ENCODE results near the gene RGS14.
"Not testable (repeated sequence)": the region's sequence is repeated elsewhere in the genome, so short reads cannot be mapped to it uniquely, and the experiment has no call there.

The RGS14 gene

DNA sequence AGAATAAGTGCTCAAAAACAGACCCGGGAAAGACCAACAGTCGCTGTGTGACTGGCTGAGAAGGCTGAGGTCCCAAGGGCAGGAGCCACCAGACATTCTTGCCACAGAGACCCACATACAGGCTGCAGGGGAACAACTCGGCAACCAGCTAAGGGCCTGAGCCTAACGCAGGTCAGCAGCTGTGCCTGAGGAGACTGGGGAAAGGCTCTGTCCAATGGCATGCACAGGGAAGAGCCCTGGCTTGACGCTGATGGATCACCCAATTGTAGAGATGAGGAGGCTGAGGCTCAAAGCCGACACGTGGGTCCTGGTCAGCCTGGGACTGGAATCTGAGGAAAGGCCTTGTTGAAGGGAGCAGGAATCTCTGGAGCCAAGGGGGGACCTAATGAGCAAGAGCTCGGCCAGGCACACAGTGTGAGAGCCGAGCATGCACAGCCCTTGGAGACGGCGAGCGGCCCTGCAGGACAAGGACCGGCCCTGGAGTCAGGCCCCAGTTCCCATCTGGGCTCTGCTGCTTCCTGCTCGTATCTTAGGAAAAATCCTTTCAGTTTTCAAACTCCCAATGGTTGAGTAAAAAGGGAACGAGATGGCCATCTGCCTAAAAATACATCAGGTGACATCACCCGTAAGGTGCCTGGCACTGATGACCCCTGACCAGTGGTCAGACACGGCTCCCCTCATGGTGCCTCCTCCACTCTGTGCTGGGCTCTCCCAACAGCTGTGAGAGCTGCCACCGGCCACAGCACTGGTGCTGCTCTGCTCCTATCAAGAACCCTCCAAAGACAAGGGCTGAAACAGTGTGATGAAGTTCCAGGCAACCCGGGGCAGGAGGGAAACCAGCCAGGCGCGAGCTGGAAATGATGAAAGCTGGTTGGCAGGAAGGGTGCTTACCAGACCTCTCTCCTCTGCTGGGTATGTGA, 22.7 kb upstream of the RGS14 start:
- ATAC-seq (no peak), DNase-seq (no peak)
- Mint-ChIP-seq H3K4me3 (no peak overlapping the region), H3K27me3 (no peaks in the 10 kb centered on the region), H3K9me3 (no peaks in the 10 kb centered on the region), H3K4me1 (peaks cover 14% of the 10 kb centered on the region), H3K36me3 (ENCODE audit: low read depth) (peaks cover 34% of the 10 kb centered on the region), H3K27ac (no peak overlapping the region)

DNA sequence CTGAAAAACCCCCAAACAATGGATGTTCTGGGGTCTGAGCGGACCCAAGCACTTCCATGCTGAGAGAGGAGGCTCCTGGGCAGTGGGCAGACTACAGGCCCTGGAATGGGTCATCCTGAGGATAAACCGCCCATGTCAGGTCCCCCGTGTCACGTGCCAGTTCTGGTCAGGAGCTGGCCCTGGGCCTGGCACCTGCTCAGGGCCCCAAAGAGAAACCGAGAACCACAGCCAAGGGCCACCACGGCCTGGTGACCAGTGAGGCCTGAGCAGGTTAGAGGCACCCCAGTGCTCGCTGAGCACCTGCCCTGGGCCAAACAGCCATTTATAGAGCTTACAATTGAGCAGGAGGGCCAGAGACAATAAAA, 22.0 kb upstream of the RGS14 start:
- ATAC-seq, result no peak
- DNase-seq, result no peak
- peaks cover 13% of the 10 kb centered on the region for H3K4me1 Mint-ChIP-seq
- H3K9me3 Mint-ChIP-seq, result no peaks in the 10 kb centered on the region
- H3K27me3 Mint-ChIP-seq, result no peaks in the 10 kb centered on the region
- no peak overlapping the region for H3K4me3 Mint-ChIP-seq
- H3K36me3 Mint-ChIP-seq (ENCODE audit: low read depth), result peaks cover 36% of the 10 kb centered on the region
- no peak overlapping the region for H3K27ac Mint-ChIP-seq

DNA sequence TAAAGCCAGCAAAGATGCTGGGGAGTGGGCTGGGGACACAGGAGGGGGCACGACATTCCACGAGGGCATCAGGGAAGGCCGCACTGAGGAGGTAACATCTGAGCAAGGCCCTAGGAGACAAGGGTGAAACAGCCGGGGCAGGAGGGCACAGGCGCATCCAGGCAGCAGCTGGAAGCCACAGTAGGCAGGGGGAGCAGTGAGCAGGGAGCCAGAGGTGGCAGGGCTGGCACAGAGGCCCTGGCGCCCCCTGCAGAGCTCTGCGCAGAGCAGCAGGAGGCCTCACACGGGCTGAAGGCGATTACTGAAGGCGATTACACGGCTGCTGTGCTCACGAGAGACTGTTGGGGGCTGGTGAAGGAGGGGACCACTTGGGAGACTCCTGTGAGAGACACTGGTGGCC, 21.6 kb upstream of the RGS14 start:
- peaks cover 13% of the 10 kb centered on the region for H3K4me1 Mint-ChIP-seq
- DNase-seq (peak; percentile 34), ATAC-seq (peak; percentile 70)
- H3K27me3 Mint-ChIP-seq, result no peaks in the 10 kb centered on the region
- no peak overlapping the region for H3K4me3 Mint-ChIP-seq
- no peaks in the 10 kb centered on the region for H3K9me3 Mint-ChIP-seq
- no peak overlapping the region for H3K27ac Mint-ChIP-seq
- peaks cover 36% of the 10 kb centered on the region for H3K36me3 Mint-ChIP-seq (ENCODE audit: low read depth)

DNA sequence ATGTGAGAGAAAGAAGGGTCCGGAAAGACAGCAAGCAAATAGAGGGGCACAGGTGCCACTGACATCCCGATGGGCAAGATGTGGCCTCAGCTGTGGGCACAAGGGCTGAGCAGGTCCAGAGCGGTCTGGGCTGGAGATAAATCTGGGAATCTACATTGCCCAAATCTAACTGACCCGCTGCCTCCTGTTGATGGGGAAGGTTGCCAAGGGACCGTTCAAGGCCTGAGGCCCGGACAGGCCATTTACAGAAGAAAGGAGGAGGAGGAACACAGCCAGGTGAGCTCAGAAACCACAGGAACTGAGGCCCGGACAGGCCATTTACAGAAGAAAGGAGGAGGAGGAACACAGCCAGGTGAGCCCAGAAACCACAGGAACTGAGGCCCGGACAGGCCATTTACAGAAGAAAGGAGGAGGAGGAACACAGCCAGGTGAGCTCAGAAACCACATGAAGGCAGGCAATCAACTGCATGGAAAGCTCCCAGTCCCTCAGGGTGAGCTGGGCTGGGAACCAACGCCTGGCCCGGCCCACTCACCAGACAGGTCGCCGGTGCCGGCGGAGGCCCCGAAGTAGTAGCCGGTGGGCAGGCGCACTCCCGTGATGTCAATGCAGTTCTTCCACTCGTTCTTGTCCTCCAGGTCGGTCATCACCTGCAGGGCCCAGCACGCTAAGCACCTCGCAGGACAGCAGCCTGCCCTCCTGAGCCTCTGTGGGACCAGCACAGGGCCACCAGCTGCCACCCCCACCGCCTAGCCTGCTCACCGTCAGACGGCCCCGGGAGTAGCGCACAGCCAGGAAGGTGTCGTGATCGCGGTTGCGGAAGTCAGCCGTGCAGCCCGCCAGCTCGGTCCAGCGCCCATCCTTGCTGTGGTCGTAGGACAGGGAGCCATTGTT, 20.9 kb upstream of the RGS14 start:
- no peak overlapping the region for H3K27ac Mint-ChIP-seq
- ATAC-seq (no peak), DNase-seq (no peak)
- H3K4me3 Mint-ChIP-seq, result no peak overlapping the region
- H3K36me3 Mint-ChIP-seq (ENCODE audit: low read depth), result peaks cover 41% of the 10 kb centered on the region
- H3K9me3 Mint-ChIP-seq, result no peaks in the 10 kb centered on the region
- peaks cover 10% of the 10 kb centered on the region for H3K4me1 Mint-ChIP-seq
- H3K27me3 Mint-ChIP-seq, result no peaks in the 10 kb centered on the region

DNA sequence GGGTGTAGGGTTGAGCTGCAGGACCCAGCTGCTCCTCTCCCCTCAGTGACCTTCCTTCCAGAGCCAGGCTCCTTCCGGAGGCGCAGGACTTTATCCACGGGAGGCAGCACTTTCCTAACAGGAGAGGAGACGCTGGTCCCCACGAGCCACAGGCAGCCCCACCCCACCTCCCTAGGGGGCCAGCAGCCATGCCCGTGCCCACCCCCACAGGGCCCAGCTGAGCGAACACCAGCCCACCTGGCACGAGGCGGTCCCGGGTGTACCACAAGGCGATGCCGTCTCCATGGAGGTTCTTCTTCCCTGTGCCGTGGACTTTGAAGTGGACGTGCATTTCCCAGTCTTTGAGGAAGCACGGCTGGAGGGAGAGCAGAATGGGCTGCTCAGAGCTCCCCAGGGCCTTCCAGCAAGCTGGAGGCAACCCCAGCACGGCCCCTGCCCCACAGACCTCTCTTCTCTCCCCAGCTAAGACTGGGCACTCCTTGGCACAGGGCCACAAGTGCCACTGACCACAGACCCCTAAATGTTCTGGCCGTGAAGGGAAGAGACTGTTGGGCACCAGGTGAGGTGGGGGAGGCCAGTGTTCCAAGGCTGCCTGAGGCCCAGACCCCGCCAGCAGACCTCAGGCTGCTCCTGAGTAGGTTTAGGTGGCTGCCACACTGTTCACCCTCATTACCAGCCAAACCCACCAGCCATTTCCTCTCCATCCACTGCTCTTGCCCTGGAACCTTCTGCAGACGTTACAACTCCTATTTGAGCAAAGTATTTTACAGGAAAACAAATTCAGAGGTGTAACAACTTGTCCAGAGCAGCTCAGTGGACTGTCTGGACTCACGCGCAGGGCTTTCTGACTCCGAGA, 19.2 kb upstream of the RGS14 start:
- Mint-ChIP-seq H3K27ac (no peak overlapping the region), H3K27me3 (no peaks in the 10 kb centered on the region), H3K9me3 (no peaks in the 10 kb centered on the region), H3K4me3 (no peak overlapping the region), H3K4me1 (peaks cover 11% of the 10 kb centered on the region), H3K36me3 (ENCODE audit: low read depth) (peaks cover 44% of the 10 kb centered on the region)
- ATAC-seq, result no peak
- no peak for DNase-seq

DNA sequence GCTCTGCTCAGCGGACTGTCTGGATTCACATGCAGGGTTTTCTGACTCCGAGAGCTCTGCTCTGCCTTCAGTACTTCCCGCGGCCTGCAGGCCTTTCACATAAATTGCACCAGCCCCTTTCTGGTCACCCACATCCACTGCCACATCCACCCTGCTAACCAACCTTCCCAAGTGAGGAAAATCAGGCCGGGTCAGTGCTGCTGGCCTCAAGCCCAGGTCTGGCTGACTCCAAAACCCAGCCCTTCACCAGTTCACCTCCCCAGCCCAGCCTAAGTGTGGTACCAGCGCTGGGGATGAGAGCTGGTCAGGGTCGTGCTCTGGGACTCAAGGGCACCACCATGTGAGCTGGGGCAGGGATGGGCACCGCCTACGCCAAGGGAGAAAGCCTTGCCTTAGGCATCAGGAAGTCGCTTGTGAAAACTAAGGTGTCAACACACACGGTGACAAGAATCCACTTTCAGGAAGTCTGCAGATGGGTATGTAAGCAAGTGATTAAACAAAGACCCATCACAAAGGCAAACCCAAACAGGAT, 18.6 kb upstream of the RGS14 start:
- no peaks in the 10 kb centered on the region for H3K27me3 Mint-ChIP-seq
- no peaks in the 10 kb centered on the region for H3K9me3 Mint-ChIP-seq
- ATAC-seq (no peak), DNase-seq (no peak)
- H3K4me1 Mint-ChIP-seq, result peaks cover 14% of the 10 kb centered on the region
- H3K27ac Mint-ChIP-seq, result no peak overlapping the region
- H3K36me3 Mint-ChIP-seq (ENCODE audit: low read depth), result peaks cover 40% of the 10 kb centered on the region
- no peak overlapping the region for H3K4me3 Mint-ChIP-seq

DNA sequence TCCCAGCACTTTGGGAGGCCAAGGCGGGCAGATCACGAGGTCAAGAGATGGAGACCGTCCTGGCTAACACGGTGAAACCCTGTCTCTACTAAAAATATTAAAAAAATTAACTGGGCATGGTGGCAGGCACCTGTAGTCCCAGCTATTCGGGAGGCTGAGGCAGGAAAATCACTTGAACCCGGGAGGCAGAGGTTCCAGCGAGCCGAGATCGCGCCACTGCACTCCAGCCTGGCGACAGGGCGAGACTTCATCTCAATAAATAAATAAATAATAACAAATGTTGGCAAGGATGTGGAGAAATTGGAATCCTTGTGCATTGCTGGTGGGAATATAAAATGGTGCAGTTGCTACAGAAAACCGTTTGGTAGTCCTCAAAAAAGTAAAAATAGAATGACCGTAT, 14.7 kb upstream of the RGS14 start:
- H3K9me3 Mint-ChIP-seq, ATAC-seq, DNase-seq, H3K4me3 Mint-ChIP-seq, H3K27me3 Mint-ChIP-seq, H3K27ac Mint-ChIP-seq: not testable (repeated sequence)
- peaks cover 33% of the 10 kb centered on the region for H3K4me1 Mint-ChIP-seq
- H3K36me3 Mint-ChIP-seq (ENCODE audit: low read depth), result peaks cover 46% of the 10 kb centered on the region

DNA sequence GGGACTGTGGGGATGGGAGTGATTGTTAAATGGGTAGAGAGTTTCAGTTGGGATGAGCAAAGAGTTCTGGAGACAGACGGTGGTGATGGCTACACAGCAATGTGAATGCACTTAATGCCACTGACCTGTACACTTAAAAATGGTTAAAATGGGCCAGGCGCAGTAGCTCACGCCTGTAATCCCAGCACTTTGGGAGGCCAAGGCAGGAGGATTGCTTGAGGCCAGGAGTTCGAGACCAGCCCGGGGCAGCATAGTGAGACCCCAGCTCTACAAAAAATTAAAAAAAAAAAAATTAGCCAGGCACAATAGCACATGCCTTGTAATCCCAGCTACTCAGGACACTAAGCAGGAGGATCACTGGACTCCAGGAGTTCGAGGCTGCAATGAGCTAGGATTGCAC, 13.9 kb upstream of the RGS14 start:
- H3K4me3 Mint-ChIP-seq, result no peak overlapping the region
- H3K27me3 Mint-ChIP-seq, result no peaks in the 10 kb centered on the region
- peaks cover 33% of the 10 kb centered on the region for H3K4me1 Mint-ChIP-seq
- DNase-seq (no peak), ATAC-seq (no peak)
- peaks cover 46% of the 10 kb centered on the region for H3K36me3 Mint-ChIP-seq (ENCODE audit: low read depth)
- H3K27ac Mint-ChIP-seq, result no peak overlapping the region
- H3K9me3 Mint-ChIP-seq, result no peaks in the 10 kb centered on the region

DNA sequence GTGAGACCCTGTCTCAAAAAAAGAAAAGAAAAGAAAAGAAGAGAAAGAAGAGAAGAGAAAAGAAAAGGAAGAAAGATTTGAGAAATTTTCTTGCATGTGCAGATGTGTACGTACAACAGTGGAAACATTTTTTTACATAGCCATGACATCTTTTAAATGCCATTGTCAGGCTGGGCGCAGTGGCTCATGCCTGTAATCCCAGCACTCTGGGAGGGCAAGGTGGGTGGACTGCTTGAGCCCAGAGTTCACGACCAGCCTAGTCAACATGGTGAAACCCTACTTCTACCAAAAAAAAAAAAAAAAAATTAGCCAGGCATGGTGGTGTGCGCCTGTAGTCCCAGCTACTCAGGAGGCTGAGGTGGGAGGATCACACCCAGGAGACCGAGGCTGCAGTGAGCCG, 12.8 kb upstream of the RGS14 start:
- H3K27me3 Mint-ChIP-seq, result no peaks in the 10 kb centered on the region
- H3K36me3 Mint-ChIP-seq (ENCODE audit: low read depth), result peaks cover 42% of the 10 kb centered on the region
- DNase-seq (no peak), ATAC-seq (no peak)
- H3K4me3 Mint-ChIP-seq, result no peak overlapping the region
- H3K4me1 Mint-ChIP-seq, result peaks cover 38% of the 10 kb centered on the region
- H3K27ac Mint-ChIP-seq, result no peak overlapping the region
- H3K9me3 Mint-ChIP-seq, result no peaks in the 10 kb centered on the region

DNA sequence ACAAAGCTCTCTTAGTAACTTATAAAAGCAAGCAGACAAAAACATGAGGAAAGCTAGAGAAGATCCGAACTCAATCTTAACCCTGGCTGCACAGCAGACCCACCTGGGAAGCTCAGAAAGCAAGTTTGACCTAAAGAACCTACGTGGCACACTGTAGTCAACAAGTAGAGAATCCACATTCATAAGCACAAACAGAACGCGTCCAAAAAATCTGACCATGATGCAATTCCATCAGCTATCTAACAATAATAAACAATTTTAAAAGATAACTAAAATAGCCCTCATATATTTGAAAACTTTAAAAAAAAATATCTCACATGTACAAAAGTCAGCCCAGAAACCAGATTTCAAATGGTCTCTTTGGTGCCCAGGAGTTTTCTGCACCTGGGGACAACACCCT, 10.9 kb upstream of the RGS14 start:
- no peak for DNase-seq
- ATAC-seq, result no peak
- no peaks in the 10 kb centered on the region for H3K27me3 Mint-ChIP-seq
- no peaks in the 10 kb centered on the region for H3K9me3 Mint-ChIP-seq
- no peak overlapping the region for H3K27ac Mint-ChIP-seq
- H3K4me1 Mint-ChIP-seq, result peaks cover 46% of the 10 kb centered on the region
- no peak overlapping the region for H3K4me3 Mint-ChIP-seq
- H3K36me3 Mint-ChIP-seq (ENCODE audit: low read depth), result peaks cover 31% of the 10 kb centered on the region

DNA sequence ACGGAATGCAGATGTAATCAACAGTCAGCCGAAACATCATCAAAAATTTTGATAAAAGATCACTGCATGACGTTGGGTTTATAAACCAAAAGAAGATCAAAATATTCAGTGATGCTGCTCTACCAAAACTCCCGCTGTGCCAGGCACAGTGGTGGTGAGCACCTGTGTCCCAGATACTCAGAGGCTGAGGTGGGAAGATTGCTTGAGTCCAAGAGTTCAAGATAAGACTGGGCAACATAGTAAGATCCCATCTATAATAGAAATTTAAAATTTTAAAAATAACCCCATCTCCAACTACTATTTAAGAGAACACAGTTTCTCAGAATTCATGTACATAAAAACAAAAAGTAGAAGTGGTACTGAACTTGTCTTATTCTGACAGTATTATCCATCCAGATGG, 10.0 kb upstream of the RGS14 start:
- DNase-seq (no peak), ATAC-seq (no peak)
- Mint-ChIP-seq H3K36me3 (ENCODE audit: low read depth) (peaks cover 30% of the 10 kb centered on the region), H3K27ac (peak overlapping the region; percentile 49), H3K27me3 (no peaks in the 10 kb centered on the region), H3K4me3 (no peak overlapping the region), H3K4me1 (peaks cover 50% of the 10 kb centered on the region), H3K9me3 (no peaks in the 10 kb centered on the region)

DNA sequence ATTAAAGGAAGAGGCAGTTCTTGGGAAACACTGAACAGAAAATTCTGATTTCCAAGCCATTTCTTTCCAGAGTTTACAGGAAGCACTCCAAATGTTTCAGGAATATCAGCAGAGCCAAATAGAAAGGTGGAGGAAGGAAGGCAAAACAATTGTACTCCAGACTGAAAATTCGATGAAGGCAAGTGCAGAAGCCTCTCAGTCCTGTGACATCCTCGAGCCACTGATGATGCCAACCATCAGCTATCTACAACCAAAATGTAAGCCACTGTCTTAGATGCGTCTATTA, 8.4 kb upstream of the RGS14 start:
- Mint-ChIP-seq H3K4me1 (peaks cover 50% of the 10 kb centered on the region), H3K27me3 (no peaks in the 10 kb centered on the region), H3K27ac (peak overlapping the region; percentile 79), H3K36me3 (ENCODE audit: low read depth) (peaks cover 25% of the 10 kb centered on the region), H3K4me3 (peak overlapping the region; percentile 98), H3K9me3 (no peaks in the 10 kb centered on the region)
- DNase-seq, result no peak
- ATAC-seq, result no peak

DNA sequence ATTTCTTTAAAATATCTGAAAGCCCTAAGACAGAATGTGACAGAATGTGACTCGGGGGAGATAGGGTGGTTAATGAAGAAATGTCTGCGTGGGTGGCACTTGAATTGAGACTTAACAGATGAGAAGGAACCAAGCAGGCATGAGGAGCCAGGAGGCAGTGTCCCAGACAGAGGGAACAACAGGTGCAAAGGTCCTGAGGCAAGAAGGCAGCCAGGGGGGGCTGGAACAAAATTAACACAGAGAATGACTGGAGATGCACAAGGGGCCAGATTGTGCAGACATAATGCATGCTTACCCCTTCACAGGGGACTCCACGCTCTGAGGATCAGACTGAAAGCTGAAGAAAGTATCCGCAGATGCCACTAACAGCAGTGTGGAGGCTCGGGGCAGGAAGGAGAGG, 8.0 kb upstream of the RGS14 start:
- DNase-seq (no peak), ATAC-seq (no peak)
- Mint-ChIP-seq H3K9me3 (no peaks in the 10 kb centered on the region), H3K4me1 (peaks cover 51% of the 10 kb centered on the region), H3K27ac (peak overlapping the region; percentile 79), H3K36me3 (ENCODE audit: low read depth) (peaks cover 24% of the 10 kb centered on the region), H3K27me3 (no peaks in the 10 kb centered on the region), H3K4me3 (peak overlapping the region; percentile 98)

DNA sequence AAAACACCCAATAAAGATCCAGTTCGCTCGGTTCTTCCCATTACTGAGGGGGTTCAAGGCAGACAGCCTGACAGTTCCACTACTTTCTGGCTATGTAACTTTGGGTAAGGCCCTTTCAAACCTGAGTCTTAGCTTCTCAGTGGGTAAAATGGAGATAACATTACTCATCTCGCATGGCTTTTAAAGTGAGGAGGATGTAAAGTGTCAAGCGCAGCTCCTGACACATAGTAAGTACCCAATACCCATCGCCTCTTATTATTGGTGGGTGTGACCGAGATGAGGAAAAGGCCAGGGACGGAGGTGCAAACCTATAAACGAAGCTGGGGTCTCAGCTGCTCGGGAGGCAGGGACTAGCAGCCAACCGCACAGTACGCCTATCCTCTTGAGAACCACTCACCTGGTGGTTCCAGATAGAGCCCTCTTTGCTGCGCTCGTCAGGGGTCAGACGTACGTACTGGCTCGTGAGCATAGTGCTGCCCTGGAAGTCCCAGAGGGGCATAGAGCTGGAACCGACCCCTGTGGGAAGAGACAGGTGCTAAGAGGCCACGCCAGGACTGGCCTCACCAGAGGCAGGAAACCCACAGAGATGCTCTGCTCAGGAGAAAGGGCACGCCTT, 6.8 kb upstream of the RGS14 start:
- H3K36me3 Mint-ChIP-seq (ENCODE audit: low read depth), result peaks cover 26% of the 10 kb centered on the region
- ATAC-seq, result peak; percentile 11

More for the DNA sequence above, 6.8 kb upstream of the RGS14 start:
- Mint-ChIP-seq H3K9me3 (peaks cover 6% of the 10 kb centered on the region), H3K27me3 (no peaks in the 10 kb centered on the region), H3K4me1 (peaks cover 58% of the 10 kb centered on the region), H3K4me3 (peak overlapping the region; percentile 98), H3K27ac (peak overlapping the region; percentile 99)
- DNase-seq, result no peak

All from activated naive CD8-positive, alpha-beta T cell treated with anti-CD3 and anti-CD28 coated beads, Interleukin-2, amount 50 U/mL, for 24 hours (primary cell).